ENCODE results near the gene MESP2. TPM values are rescaled to one million over a fixed set of nuclear protein-coding genes. Genes with fewer than 3 reads are reported as not detected.

MESP2 gene
- total RNA-seq, 2 experiments from 2014 or later: not detected

DNA sequence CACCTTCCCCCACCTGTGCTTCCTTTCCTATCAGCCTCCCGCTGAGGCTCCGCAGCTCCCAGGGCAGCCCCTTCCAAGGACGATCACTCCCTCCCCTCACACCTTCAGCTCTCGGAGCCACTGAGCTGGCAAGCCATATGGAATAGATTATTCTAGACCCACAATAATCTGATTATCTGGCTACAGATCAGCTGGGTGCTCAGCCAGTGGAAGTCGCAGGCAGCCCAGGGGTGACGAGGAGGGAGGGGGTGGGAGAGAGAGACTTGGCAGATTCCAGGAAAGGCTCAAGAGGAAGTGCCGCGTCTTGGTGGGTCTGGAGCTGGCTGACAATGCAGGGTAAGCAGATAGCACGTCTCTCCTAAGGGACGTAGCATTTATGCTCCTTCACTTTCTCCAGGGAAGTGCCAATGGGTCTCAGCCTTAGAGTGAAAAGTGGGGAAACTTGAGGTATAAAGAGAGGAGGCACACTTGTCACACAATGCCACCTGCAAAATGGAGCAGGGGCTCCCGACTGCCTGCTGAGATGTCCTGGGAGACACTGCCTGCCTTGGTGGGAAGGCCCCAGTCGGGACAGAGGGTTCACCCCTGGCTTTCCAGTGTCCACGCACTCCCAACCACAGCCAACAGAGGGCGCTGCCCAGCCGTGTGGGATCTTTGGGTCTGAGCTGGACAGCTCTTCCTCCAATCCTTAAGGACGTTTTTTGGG is 15.7 kb upstream of the MESP2 start:
- Mint-ChIP-seq H3K27ac (no peak overlapping the region), H3K4me1 (peaks cover 6% of the 10 kb centered on the region), H3K4me3 (no peak overlapping the region), H3K27me3 (peaks cover 7% of the 10 kb centered on the region), H3K9me3 (ENCODE audit: low read depth) (no peaks in the 10 kb centered on the region), H3K36me3 (no peaks in the 10 kb centered on the region)
- CTCF ChIA-PET: interaction anchor here (0.7 to 7.0 kb wide), 33 partner anchors 9 to 437 kb away, joined by 3 to 113 read pairs (median 4); partner anchors contain the start of genes ANPEP, AP3S2, MESP1 and MESP2
- peak; percentile 87 for ATAC-seq
- peak; percentile 81 for DNase-seq

DNA sequence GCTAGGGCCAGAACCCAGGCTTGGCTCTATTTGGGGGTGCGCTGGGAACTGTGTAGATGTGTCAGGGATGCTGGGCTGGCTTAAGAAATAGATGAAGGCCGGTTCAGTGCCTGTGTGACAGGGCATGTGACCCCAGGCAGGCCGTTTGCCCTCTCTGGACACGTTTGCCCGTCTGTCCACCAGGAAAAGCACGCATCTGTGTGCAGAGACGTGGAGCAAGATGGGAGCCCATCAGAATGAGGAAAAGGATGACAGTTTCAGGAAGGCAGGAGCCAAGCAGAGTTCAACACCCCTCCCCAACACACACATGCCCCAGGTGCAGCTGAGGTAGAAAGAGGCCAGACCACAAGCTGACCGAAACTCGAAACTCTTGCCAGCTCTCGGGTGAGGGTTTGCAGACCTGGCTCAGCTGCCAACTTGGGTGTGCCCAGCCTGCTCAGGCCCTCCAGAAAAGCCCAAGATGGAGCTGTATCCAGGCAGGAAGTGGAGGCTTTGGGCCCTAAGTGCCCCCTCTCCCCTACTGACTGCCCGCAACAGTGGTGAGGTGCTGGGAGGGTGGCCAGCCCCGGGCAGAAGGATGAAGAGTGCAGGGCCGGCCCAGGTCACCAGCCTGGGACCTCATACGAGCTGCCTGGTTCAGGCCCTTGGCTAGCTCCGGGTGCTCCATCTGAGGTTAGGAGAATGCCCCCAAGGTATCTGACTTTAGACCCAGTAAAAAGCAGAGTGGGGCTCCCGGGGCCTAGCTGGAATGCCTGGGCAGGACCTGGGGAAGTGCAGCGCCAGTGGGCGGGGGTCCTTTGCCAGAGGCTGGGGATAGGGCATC is 14.9 kb upstream of the MESP2 start:
- no peaks in the 10 kb centered on the region for H3K36me3 Mint-ChIP-seq
- ATAC-seq: no peak
- peaks cover 6% of the 10 kb centered on the region for H3K4me1 Mint-ChIP-seq
- H3K9me3 Mint-ChIP-seq (ENCODE audit: low read depth): no peaks in the 10 kb centered on the region
- CTCF ChIA-PET: interaction anchor here (0.7 to 7.0 kb wide), 33 partner anchors 10 to 436 kb away, joined by 3 to 113 read pairs (median 4); partner anchors contain the start of genes ANPEP, AP3S2, MESP1 and MESP2
- DNase-seq: no peak
- H3K27ac Mint-ChIP-seq: no peak overlapping the region
- no peak overlapping the region for H3K4me3 Mint-ChIP-seq
- peaks cover under 1% of the 10 kb centered on the region for H3K27me3 Mint-ChIP-seq

DNA sequence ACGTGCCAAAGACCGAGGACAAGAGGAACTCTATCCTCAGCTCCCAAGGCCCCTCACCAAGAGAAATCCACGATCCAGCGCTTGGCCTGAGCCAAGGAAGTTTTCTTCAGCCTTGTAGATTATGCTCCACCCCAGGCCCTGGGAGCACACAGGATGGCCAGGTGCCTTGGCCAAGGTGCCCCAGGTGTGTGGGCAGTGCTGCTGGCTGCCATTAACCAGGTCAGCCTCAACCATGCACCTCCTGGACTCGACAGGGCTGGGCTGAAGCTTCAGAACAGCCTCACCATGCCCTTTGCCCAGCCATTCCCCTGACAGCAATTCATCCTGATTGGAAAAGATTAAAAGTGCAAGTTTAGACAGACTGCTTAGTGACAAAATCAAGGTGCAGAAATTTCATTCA is 14.2 kb upstream of the MESP2 start:
- ATAC-seq: no peak
- no peak for DNase-seq
- Mint-ChIP-seq H3K9me3 (ENCODE audit: low read depth) (no peaks in the 10 kb centered on the region), H3K36me3 (no peaks in the 10 kb centered on the region), H3K4me1 (peaks cover 6% of the 10 kb centered on the region), H3K27me3 (no peaks in the 10 kb centered on the region), H3K27ac (no peak overlapping the region), H3K4me3 (no peak overlapping the region)
- CTCF ChIA-PET: interaction anchor here (0.8 to 7.0 kb wide), 14 partner anchors 10 to 325 kb away, joined by 3 to 113 read pairs (median 9); partner anchors contain the start of genes ANPEP, MESP1 and MESP2

DNA sequence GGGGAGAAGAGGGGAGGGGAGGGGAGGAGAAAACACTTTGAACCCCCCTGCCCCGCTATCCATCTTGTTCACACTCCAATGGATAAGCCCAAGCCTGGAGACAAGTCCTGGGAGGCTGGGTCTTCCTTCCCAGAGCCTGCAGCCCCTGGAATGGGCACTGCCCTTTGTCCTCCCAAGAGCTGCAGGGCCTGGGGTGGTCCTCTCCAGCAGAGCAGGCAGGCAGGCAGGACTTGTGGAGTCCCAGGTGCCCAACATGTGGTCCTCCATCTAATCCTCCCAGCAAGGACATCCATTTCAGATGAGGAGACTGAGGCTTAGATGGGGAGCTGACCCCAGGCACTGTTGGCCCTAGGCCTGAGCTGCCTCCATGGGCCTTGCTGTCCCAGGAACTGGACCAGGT is 10.4 kb upstream of the MESP2 start:
- H3K27me3 Mint-ChIP-seq: no peaks in the 10 kb centered on the region
- no peak for ATAC-seq
- no peaks in the 10 kb centered on the region for H3K9me3 Mint-ChIP-seq (ENCODE audit: low read depth)
- no peak overlapping the region for H3K27ac Mint-ChIP-seq
- H3K4me1 Mint-ChIP-seq: peaks cover 2% of the 10 kb centered on the region
- CTCF ChIA-PET: no interaction called here
- H3K4me3 Mint-ChIP-seq: no peak overlapping the region
- no peak for DNase-seq
- H3K36me3 Mint-ChIP-seq: no peaks in the 10 kb centered on the region

DNA sequence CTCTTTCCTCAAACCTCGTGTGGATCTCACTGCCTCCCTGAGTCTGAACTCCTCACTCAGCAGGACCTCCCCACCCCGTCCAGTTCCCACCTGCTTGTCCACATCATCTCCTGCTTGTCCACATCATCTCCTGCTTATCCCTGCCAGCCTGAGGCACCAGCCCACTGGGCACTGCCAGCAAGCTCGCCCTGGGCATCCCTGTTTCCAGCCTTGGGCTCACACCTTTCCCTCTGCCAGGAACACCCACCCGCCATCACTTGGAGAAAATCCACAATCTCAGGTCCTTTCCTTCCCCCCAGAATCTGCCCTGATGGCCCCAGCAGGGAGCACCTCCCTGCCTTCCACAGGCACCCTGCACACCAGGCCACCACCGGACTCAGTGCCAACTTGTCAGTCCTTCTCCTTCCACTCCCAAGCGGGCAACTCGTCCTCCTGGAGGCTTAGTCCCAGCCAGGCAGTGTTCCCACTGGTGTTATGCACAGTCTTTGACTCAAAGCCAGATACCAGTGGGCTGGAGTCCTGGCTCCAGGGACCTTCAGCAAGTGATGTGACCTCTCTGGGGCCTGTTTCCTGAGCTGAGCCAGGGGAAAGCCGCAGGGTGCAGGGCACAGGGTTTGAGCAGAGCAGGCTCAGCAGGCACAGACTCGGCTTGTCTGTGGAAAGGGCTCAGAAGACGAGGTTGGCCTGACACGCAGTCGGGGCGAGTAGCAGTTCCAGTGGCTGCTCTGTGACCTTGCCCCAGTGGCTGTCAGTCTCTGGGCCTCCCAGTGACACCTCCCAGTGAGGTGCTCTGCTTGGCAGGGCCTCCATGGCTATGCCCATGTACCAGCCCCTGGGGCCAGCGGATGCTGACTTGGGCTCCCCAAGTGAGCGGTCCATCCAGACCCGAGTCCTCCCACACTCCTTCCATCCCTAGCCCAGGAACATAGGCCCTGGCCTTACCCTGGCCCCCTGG is 9.5 kb upstream of the MESP2 start:
- no peak for ATAC-seq
- Mint-ChIP-seq H3K27ac (no peak overlapping the region), H3K27me3 (no peaks in the 10 kb centered on the region)

DNA sequence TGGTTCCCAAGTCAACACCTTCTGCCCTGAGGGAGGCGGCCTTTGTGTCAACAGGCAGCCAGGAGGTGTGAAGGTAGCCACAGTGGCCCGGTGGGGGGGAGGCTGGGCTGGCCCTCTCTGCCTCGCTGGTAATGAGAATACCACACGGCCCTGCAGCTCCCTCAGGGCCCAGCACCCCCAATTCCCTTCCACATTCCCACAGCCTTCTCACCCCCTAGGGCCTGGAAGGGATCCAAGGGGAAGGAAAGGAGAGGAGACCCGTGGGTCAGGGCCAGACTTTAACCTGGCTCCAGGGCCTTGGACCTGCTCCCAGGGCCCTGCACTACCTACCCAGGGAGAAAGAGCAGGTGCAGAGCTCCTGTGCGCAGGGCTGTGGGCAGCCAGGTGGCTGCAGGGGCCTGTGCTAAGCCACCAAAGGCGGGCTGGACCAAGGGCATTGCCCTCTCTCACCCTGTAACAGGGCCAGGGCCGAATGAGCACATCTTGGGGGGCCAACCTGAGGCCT is 8.7 kb upstream of the MESP2 start:
- H3K4me1 Mint-ChIP-seq: no peaks in the 10 kb centered on the region
- DNase-seq: no peak
- H3K36me3 Mint-ChIP-seq: no peaks in the 10 kb centered on the region
- ATAC-seq: no peak
- H3K27me3 Mint-ChIP-seq: no peaks in the 10 kb centered on the region
- CTCF ChIA-PET: no interaction called here
- H3K9me3 Mint-ChIP-seq (ENCODE audit: low read depth): no peaks in the 10 kb centered on the region
- no peak overlapping the region for H3K27ac Mint-ChIP-seq
- H3K4me3 Mint-ChIP-seq: no peak overlapping the region

More for the DNA sequence above, 9.5 kb upstream of the MESP2 start:
- H3K9me3 Mint-ChIP-seq (ENCODE audit: low read depth): no peaks in the 10 kb centered on the region
- CTCF ChIA-PET: no interaction called here
- no peak for DNase-seq
- H3K36me3 Mint-ChIP-seq: no peaks in the 10 kb centered on the region
- H3K4me1 Mint-ChIP-seq: no peaks in the 10 kb centered on the region
- H3K4me3 Mint-ChIP-seq: no peak overlapping the region

DNA sequence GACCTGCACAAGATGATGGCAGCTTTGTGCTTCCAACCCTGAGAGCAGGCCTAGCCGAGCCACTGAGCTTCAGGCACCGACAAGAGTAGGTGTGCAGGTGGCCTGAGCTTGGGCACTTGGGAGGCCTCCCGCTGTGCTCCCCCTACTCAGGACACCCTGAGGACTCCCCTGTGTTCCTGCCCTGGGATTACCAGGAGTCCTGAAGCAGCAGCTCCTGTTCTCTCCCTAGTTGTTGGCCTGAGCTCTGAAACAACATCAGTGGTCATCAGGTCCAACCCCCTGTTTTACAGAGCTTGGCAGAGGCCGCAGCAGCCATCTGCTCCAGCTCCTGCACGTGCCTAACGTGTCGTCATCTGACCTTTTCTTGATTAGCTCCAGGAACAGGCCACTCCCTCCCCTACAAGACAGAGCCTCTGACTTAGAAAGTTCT is 8.0 kb upstream of the MESP2 start:
- H3K4me1 Mint-ChIP-seq: no peaks in the 10 kb centered on the region
- no peaks in the 10 kb centered on the region for H3K9me3 Mint-ChIP-seq (ENCODE audit: low read depth)
- DNase-seq: no peak
- no peak overlapping the region for H3K4me3 Mint-ChIP-seq
- no peaks in the 10 kb centered on the region for H3K27me3 Mint-ChIP-seq
- CTCF ChIA-PET: interaction anchor here (1.0 kb wide), 1 partner anchor 14 kb away, joined by 3 read pairs; no protein-coding TSS in a partner anchor
- ATAC-seq: no peak
- no peaks in the 10 kb centered on the region for H3K36me3 Mint-ChIP-seq
- H3K27ac Mint-ChIP-seq: no peak overlapping the region

DNA sequence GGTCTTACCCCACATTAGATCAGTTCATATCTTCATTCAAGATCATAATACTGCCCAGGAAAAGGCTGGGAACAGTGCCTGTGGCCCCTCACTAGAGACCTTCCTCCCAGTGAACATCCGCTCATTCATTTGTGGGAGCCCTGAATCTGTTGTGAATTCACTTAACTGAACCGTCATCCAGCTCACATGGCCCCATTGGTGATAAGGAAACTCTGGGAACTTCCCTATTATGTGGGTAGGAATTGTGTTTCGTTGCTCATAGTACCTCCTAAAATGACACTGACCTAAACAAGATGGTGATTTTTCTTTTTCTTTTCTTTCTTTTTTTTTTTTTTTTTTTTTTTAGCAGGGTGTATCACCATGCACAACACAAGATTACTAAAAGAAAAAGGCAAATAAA is 6.8 kb upstream of the MESP2 start:
- CTCF ChIA-PET: interaction anchor here (0.7 to 0.8 kb wide), 2 partner anchors 105 to 604 kb away, joined by 3 read pairs; no protein-coding TSS in a partner anchor
- Mint-ChIP-seq H3K27ac (no peak overlapping the region), H3K4me3 (no peak overlapping the region), H3K9me3 (ENCODE audit: low read depth) (no peaks in the 10 kb centered on the region), H3K4me1 (no peaks in the 10 kb centered on the region), H3K36me3 (no peaks in the 10 kb centered on the region), H3K27me3 (peaks cover 4% of the 10 kb centered on the region)
- ATAC-seq (no peak), DNase-seq (no peak)

DNA sequence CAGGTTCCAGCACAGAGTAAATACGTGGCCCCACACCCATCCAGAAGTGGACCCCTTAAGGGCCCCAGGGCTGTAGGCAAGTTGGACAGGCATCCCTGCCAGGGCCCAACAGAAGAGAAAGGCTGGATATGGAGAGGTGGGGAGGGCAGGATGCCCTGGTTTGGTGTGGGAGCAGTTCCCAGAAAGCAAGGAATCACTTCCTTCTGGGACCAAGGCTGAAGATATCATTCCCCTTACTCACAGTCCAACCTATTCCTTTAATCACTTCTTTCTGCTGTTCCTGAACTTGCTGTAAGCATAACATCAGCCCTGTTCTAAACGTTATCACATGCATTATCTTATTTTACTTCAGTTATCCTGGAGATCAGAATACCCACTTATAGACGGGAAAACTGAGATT is 6.1 kb upstream of the MESP2 start:
- CTCF ChIA-PET: no interaction called here
- H3K9me3 Mint-ChIP-seq (ENCODE audit: low read depth): no peaks in the 10 kb centered on the region

DNA sequence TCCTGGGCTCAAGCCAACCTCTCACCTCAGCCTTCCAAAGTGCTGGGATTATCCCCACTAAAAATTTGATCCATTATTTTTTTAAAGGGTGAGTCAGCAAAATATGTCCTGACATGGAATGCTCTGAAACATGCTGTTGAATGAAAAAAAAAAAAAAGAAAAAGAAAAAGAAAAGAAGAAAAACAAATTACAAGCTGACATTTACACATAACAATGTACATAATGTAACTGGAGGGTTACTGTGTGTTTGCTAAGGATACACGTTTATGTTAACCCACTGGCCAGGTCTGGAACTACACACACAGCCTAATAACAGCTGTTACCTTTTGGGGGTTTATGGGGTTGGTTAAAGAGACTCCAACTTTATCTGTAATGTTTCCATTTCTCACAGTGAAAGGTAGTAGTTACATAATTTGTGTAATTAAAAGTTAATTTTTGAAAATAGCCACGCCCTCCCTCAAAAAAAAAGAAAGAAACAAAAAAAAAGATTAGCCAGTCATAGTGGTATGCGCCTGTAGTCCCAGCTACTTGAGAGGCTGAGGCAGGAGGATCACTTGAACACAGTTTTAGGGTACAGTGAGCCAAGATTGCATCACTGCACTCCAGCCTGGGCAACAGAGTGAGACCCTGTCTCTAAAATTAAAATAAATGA is 3.1 kb upstream of the MESP2 start:
- H3K27ac Mint-ChIP-seq: no peak overlapping the region
- DNase-seq (no peak), ATAC-seq (no peak)
- CTCF ChIA-PET: interaction anchor here (0.6 to 3.1 kb wide), 8 partner anchors 8 to 1194 kb away, joined by 3 to 13 read pairs (median 4); partner anchors contain the start of gene MESP1
- peaks cover 14% of the 10 kb centered on the region for H3K27me3 Mint-ChIP-seq
- H3K9me3 Mint-ChIP-seq (ENCODE audit: low read depth): no peaks in the 10 kb centered on the region
- H3K36me3 Mint-ChIP-seq: no peaks in the 10 kb centered on the region
- H3K4me3 Mint-ChIP-seq: no peak overlapping the region
- no peaks in the 10 kb centered on the region for H3K4me1 Mint-ChIP-seq

More for the DNA sequence above, 6.1 kb upstream of the MESP2 start:
- Mint-ChIP-seq H3K4me1 (no peaks in the 10 kb centered on the region), H3K27ac (no peak overlapping the region), H3K36me3 (no peaks in the 10 kb centered on the region), H3K27me3 (peaks cover 7% of the 10 kb centered on the region), H3K4me3 (no peak overlapping the region)
- no peak for DNase-seq
- ATAC-seq: no peak

DNA sequence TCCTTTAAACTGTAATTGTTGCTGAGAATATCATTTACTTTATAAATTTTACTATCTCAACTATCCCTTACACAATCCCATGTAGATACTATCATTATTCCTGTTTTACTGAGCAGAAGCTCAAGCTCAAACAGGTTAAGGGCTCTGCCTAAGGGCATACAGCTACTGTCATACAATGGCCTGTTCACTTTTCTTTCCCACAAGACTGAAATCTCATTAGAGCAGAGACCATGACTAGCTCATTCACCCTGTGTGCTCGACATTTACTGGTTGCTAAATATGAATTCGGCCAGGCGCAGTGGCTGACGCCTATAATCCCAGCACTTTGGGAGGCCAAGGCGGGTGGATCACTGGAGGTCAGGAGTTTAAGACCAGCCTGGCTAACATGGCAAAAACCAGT is 1.6 kb upstream of the MESP2 start:
- Mint-ChIP-seq H3K27ac (no peak overlapping the region), H3K36me3 (no peaks in the 10 kb centered on the region), H3K4me1 (peaks cover 2% of the 10 kb centered on the region), H3K4me3 (no peak overlapping the region), H3K9me3 (ENCODE audit: low read depth) (no peaks in the 10 kb centered on the region), H3K27me3 (peaks cover 22% of the 10 kb centered on the region)
- no peak for ATAC-seq
- DNase-seq: no peak
- CTCF ChIA-PET: interaction anchor here (2.6 to 3.1 kb wide), 2 partner anchors 13 to 100 kb away, joined by 11 to 13 read pairs; no protein-coding TSS in a partner anchor

DNA sequence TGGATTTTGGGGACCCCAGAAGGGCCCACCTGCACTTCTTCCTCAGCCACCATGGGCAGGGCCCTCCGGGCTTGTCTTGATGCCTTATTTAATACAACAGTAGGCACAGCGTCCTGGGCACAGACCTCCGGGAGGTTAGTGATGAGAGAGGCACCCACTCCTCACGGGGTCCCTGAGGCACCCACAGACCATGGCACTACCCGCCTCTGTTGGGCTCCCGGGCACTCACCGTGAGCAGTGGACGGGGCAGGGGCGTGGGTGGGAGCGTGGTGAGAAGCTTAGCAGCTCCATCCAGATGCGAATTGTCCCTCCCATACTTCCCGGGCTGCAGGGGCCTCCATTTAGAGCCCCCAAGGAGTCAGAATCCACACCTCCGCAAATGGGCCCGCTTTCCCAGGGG is 317 bp upstream of the MESP2 start:
- CTCF ChIA-PET: interaction anchor here (1.8 kb wide), 1 partner anchor 14 kb away, joined by 9 read pairs; no protein-coding TSS in a partner anchor

More for the DNA sequence above, 317 bp upstream of the MESP2 start:
- no peak overlapping the region for H3K4me3 Mint-ChIP-seq
- H3K9me3 Mint-ChIP-seq (ENCODE audit: low read depth): no peaks in the 10 kb centered on the region
- no peak for DNase-seq
- ATAC-seq: no peak
- peaks cover 22% of the 10 kb centered on the region for H3K27me3 Mint-ChIP-seq
- H3K4me1 Mint-ChIP-seq: peaks cover 8% of the 10 kb centered on the region
- H3K36me3 Mint-ChIP-seq: no peaks in the 10 kb centered on the region
- no peak overlapping the region for H3K27ac Mint-ChIP-seq
